HEK293T (cell line): ENCODE data around the gene LYL1.

Experiments
- ARNT ChIP-seq: fragments of 450-650 bp; IDR thresholded peaks from 2 replicates; pipeline ENCODE4 v1.6.1; 2017; ENCODE audit warnings: mild to moderate bottlenecking
- BHLHE40 ChIP-seq: fragments of 450-650 bp; IDR thresholded peaks from 2 replicates; pipeline ENCODE4 v1.6.1; 2016; ENCODE audit warnings: mild to moderate bottlenecking, moderate library complexity, borderline replicate concordance
- FOXA1 ChIP-seq: fragments of 450-650 bp; IDR thresholded peaks from 2 replicates; pipeline ENCODE4 v1.6.1; 2016; ENCODE audit warnings: mild to moderate bottlenecking
- FOXK2 ChIP-seq: fragments of 450-650 bp; IDR thresholded peaks from 2 replicates; pipeline ENCODE4 v1.6.1; 2016; ENCODE audit warnings: mild to moderate bottlenecking
- FOXM1 ChIP-seq: fragments of 450-650 bp; IDR thresholded peaks from 2 replicates; pipeline ENCODE4 v1.6.1; 2017; ENCODE audit warnings: mild to moderate bottlenecking, borderline replicate concordance
- HDGF ChIP-seq: fragments of 450-650 bp; IDR thresholded peaks from 2 replicates; pipeline ENCODE4 v1.6.1; 2017; ENCODE audit warnings: antibody characterized with exemption, borderline replicate concordance
- L3MBTL2 ChIP-seq: fragments of 450-650 bp; conservative IDR thresholded peaks from 2 replicates; pipeline ENCODE4 v1.6.1; 2016; ENCODE audit warnings: mild to moderate bottlenecking
- LEF1 ChIP-seq: fragments of 450-650 bp; IDR thresholded peaks from 2 replicates; pipeline ENCODE4 v1.6.1; 2017; ENCODE audit warnings: mild to moderate bottlenecking, borderline replicate concordance
- NFRKB ChIP-seq: fragments of 450-650 bp; IDR thresholded peaks from 2 replicates; pipeline ENCODE4 v1.6.1; 2016; ENCODE audit warnings: mild to moderate bottlenecking, moderate library complexity
- SP1 ChIP-seq: fragments of 450-650 bp; IDR thresholded peaks from 2 replicates; pipeline ENCODE4 v1.6.1; 2017
- SUZ12 ChIP-seq: fragments of 450-650 bp; IDR thresholded peaks from 2 replicates; pipeline ENCODE4 v1.6.1; 2016; ENCODE audit warnings: mild to moderate bottlenecking
- TARDBP ChIP-seq: fragments of 450-650 bp; IDR thresholded peaks from 2 replicates; pipeline ENCODE4 v1.6.1; 2016
- ZNF384 ChIP-seq: fragments of 450-650 bp; IDR thresholded peaks from 2 replicates; pipeline ENCODE4 v1.6.1; 2016

DNA sequence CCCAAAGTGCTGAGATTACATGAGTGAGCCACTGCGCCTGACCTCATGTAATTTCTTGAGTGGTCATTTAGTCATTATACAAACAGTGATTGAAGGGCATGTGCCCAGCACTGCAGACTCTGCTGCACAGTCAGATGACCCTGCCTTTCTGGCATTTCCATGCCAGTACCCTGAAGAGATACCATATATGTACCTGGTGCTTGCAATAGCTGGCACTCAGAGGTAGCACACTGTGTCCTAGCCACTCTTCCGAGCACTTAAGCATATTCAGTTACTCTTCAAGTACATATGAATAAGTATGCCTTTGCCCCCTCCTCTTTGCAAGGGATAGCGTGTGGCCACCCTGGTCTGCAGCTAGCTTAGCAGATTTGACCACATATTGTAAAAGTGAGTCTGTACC is 32.0 kb upstream of the LYL1 start:
- TF ChIP-seq TARDBP (no peak), FOXM1 (no peak), HDGF (no peak), LEF1 (no peak), ZNF384 (no peak), BHLHE40 (no peak), SP1 (no peak), FOXA1 (no peak), FOXK2 (no peak), L3MBTL2 (no peak), NFRKB (no peak), SUZ12 (no peak), ARNT (no peak)
